PC-9 (cell line): ENCODE measurements around the gene OR51B2. TPM values are rescaled to one million over a fixed set of nuclear protein-coding genes. Genes with fewer than 3 reads are reported as not detected.

Source experiments
- BruUV-seq: library from RNA; stranded (reverse); fragments of 400-500 nt; replicated peaks from 2 replicates; lab custom pipeline; 2021; lab: Mats Ljungman, UMichigan
- CTCF ChIA-PET: fragments of 300-600 bp; sonication (Branson Sonifier 250); formaldehyde crosslinking; loops from one replicate; lab custom pipeline; 2022; ENCODE audit warnings: antibody characterized with exemption; lab: Charles Lee
- POLR2A ChIA-PET: fragments of 300-600 bp; sonication (Branson Sonifier 250); formaldehyde crosslinking; loops from one replicate; lab custom pipeline; 2022; ENCODE audit warnings: antibody characterized with exemption; ENCODE audit not compliant: unreplicated experiment; lab: Charles Lee
- DNase-seq, 2 experiments: peaks; one replicate each; pipeline versions ENCODE4 v3.0.0 to v3.0.0-alpha.2; 2015 to 2022; ENCODE audit warnings: mixed read lengths in 1 of 2
- H2AFZ ChIP-seq: fragments of 200-600 bp; sonication (generic); 2 replicates; pipeline ENCODE4 v1.8.1; 2017; ENCODE audit warnings: antibody characterized with exemption
- H3F3A ChIP-seq: fragments of 200-600 bp; sonication (generic); 2 replicates; pipeline ENCODE4 v1.8.1; 2017; ENCODE audit warnings: antibody characterized with exemption, mild to moderate bottlenecking, low read depth; ENCODE audit not compliant: insufficient read depth
- H3K27ac ChIP-seq: fragments of 200-600 bp; sonication (generic); 2 replicates; pipeline ENCODE4 v1.6.1; 2016; ENCODE audit warnings: mixed run types
- H3K27me3 ChIP-seq: fragments of 200-600 bp; sonication (generic); 2 replicates; pipeline ENCODE4 v1.6.1; 2016; ENCODE audit warnings: low read depth, mixed run types; ENCODE audit not compliant: insufficient read depth
- H3K36me3 ChIP-seq: fragments of 200-600 bp; sonication (generic); 2 replicates; pipeline ENCODE4 v1.6.1; 2016; ENCODE audit warnings: low read depth, mixed run types
- H3K4me1 ChIP-seq: fragments of 200-600 bp; sonication (generic); replicated peaks from 2 replicates; pipeline ENCODE4 v1.6.1; 2016; ENCODE audit warnings: mixed run types; ENCODE audit not compliant: insufficient read depth
- H3K4me2 ChIP-seq: fragments of 200-600 bp; sonication (generic); 2 replicates; pipeline ENCODE4 v1.6.1; 2017; ENCODE audit warnings: mixed run types
- H3K4me3 ChIP-seq: fragments of 200-600 bp; sonication (generic); 2 replicates; pipeline ENCODE4 v1.6.1; 2016; ENCODE audit warnings: mixed run types
- H3K79me2 ChIP-seq: fragments of 200-600 bp; sonication (generic); 2 replicates; pipeline ENCODE4 v1.6.1; 2017; ENCODE audit warnings: low read depth, mixed run types
- H3K9me2 ChIP-seq: fragments of 200-600 bp; sonication (generic); 2 replicates; pipeline ENCODE4 v1.8.1; 2017; ENCODE audit warnings: mild to moderate bottlenecking; ENCODE audit not compliant: insufficient read depth
- H3K9me3 ChIP-seq: fragments of 200-600 bp; sonication (generic); 2 replicates; pipeline ENCODE4 v1.8.1; 2016; ENCODE audit warnings: low read depth; ENCODE audit not compliant: insufficient read depth
- H4K20me1 ChIP-seq: fragments of 200-600 bp; sonication (generic); 2 replicates; pipeline ENCODE4 v1.8.1; 2017; ENCODE audit not compliant: insufficient read depth
- EZH2 ChIP-seq: fragments of 200-600 bp; sonication (generic); IDR thresholded peaks from 2 replicates; pipeline ENCODE4 v1.8.0; 2017; ENCODE audit warnings: antibody characterized with exemption, low read depth
- intact Hi-C: fragments of 100-400 bp; cut with micrococcal nuclease; formaldehyde crosslinking; loops from one replicate; pipeline ENCODE4 v1.10.0; 2022; ENCODE audit not compliant: unreplicated experiment
- total RNA-seq: library from RNA; stranded (reverse); gene quantifications from 2 replicates; pipeline ENCODE4 v1.2.3, GENCODE V29; 2021
- TF ChIP-seq, protein P1 (sequence below): fragments of 200-600 bp; sonication (generic); conservative IDR thresholded peaks from 2 replicates; pipeline ENCODE4 v1.6.1; 2017; ENCODE audit warnings: mixed run types, antibody characterized with exemption, mild to moderate bottlenecking, moderate library complexity

OR51B2 gene
- total RNA-seq, 1 experiment from 2014 or later = not detected

DNA sequence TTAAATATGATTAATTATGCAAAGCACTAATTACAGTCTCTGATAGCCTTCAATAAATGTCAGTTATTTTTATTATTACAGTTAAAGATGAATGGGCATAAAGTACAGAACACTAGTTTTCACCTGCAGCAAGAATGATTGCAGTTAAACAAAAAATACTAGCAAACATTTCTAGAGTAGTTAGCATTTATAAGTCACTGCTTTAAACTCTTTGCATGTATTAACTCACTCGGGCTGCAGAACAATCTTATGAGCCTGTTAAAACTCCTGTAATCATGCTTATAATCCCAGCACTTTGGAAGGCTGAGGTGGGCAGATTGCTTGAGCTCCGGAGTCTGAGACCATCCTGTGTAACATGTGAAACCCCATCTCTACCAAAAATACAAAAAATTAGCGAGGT lies 37.2 kb downstream of the OR51B2 start:
- intact Hi-C loops = no loop called here
- Histone ChIP-seq H3K79me2 (no peaks in the 10 kb centered on the region), H2AFZ (no peak overlapping the region), H3K9me3 (no peaks in the 10 kb centered on the region), H3K4me2 (no peak overlapping the region), H3K36me3 (no peaks in the 10 kb centered on the region), H3K27ac (no peak overlapping the region), H3K4me3 (no peak overlapping the region), H3K27me3 (no peaks in the 10 kb centered on the region), H4K20me1 (no peaks in the 10 kb centered on the region), H3F3A (no peaks in the 10 kb centered on the region), H3K4me1 (no peaks in the 10 kb centered on the region), H3K9me2 (no peaks in the 10 kb centered on the region)
- no peak for TF ChIP-seq EZH2
- TF ChIP-seq, protein P1, sequence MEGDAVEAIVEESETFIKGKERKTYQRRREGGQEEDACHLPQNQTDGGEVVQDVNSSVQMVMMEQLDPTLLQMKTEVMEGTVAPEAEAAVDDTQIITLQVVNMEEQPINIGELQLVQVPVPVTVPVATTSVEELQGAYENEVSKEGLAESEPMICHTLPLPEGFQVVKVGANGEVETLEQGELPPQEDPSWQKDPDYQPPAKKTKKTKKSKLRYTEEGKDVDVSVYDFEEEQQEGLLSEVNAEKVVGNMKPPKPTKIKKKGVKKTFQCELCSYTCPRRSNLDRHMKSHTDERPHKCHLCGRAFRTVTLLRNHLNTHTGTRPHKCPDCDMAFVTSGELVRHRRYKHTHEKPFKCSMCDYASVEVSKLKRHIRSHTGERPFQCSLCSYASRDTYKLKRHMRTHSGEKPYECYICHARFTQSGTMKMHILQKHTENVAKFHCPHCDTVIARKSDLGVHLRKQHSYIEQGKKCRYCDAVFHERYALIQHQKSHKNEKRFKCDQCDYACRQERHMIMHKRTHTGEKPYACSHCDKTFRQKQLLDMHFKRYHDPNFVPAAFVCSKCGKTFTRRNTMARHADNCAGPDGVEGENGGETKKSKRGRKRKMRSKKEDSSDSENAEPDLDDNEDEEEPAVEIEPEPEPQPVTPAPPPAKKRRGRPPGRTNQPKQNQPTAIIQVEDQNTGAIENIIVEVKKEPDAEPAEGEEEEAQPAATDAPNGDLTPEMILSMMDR = no peak
- ChIA-PET POLR2A (no interaction called here), CTCF (no interaction called here)
- DNase-seq = no peak
- no TSS peak for BruUV-seq

DNA sequence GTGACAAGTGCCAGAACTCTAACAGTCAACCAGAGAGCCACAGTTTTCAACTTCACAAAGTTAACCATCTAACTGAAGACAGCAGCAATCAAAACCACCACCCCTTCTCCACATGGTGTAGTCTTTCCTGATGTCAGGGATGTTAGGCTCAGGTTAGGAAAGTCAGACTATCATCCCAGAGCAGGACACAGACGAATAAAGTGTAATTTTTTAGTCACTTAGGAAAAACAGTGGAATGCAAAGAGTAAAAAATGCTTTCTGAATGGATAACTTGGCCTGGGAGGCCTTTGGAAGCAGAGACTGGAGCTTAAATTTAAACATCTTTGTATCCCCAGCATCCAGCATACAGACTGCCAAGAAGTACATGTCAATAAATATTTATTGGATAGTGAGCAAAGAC lies 37.7 kb downstream of the OR51B2 start:
- Histone ChIP-seq H4K20me1 (no peaks in the 10 kb centered on the region), H3K9me3 (no peaks in the 10 kb centered on the region), H3K4me3 (no peak overlapping the region), H3K79me2 (no peaks in the 10 kb centered on the region), H3K36me3 (no peaks in the 10 kb centered on the region), H3F3A (no peaks in the 10 kb centered on the region), H3K9me2 (no peaks in the 10 kb centered on the region), H3K4me1 (no peaks in the 10 kb centered on the region), H2AFZ (no peak overlapping the region), H3K27me3 (no peaks in the 10 kb centered on the region), H3K27ac (no peak overlapping the region), H3K4me2 (no peak overlapping the region)
- ChIA-PET POLR2A (no interaction called here), CTCF (no interaction called here)
- no peak for DNase-seq
- no TSS peak for BruUV-seq
- TF ChIP-seq, protein P1 = no peak
- no peak for TF ChIP-seq EZH2
- intact Hi-C loops = no loop called here

DNA sequence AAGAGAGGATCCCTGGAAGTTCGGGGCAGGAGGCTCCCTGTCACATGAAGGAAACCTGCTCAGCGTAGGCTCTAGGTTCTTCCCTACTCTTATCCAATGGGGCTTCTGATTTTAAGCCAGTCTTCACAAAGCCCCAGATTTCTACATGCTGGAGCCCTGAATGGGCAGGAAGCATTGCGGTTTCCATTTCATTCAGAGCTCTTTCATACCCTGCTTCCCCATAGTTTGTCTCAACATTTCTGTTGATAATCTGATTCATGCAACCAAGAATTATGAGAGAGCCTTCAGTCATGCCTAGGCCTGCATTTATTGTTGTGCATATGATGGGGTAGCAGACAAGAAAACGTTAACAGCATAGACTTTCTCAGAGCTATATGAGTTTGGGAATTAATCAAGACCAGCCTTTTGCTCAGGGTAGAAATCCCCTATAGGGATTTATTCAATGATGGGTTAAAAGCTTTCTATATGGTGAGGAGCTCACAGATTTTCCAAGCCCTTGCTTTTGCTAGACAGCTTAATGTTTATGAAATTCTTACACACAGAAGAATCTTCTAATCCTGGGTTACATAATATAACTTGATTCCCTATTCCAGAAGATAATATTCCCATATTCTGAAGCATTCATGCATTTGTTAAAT lies 38.3 kb downstream of the OR51B2 start:
- no TSS peak for BruUV-seq
- Histone ChIP-seq H3K79me2 (no peaks in the 10 kb centered on the region), H4K20me1 (no peaks in the 10 kb centered on the region), H3K4me3 (no peak overlapping the region), H2AFZ (no peak overlapping the region), H3K27ac (no peak overlapping the region), H3K9me3 (no peaks in the 10 kb centered on the region), H3F3A (0 out of 2 replicates have a peak, but pooled peaks cover 3% of the 10 kb centered on the region), H3K4me1 (peaks cover 4% of the 10 kb centered on the region), H3K4me2 (no peak overlapping the region), H3K27me3 (no peaks in the 10 kb centered on the region), H3K36me3 (no peaks in the 10 kb centered on the region), H3K9me2 (no peaks in the 10 kb centered on the region)
- TF ChIP-seq, protein P1 = no peak
- TF ChIP-seq EZH2 = no peak
- no peak for DNase-seq
- POLR2A ChIA-PET = no interaction called here
- intact Hi-C loops = no loop called here
- CTCF ChIA-PET = no interaction called here
